Caco-2 (cell line): ENCODE results near the gene MGAT1. TPM values are rescaled to one million over a fixed set of nuclear protein-coding genes. Genes with fewer than 3 reads are reported as not detected.

ENCODE experiments used
- BruUV-seq: library from RNA; stranded (reverse); fragments of 400-500 nt; replicated peaks from 2 replicates; lab custom pipeline; 2021; lab: Mats Ljungman, UMichigan
- CTCF ChIA-PET: fragments of 300-600 bp; sonication (Branson Sonifier 250); formaldehyde crosslinking; loops from one replicate; lab custom pipeline; 2022; ENCODE audit warnings: antibody characterized with exemption; lab: Charles Lee
- POLR2A ChIA-PET: fragments of 300-600 bp; sonication (Branson Sonifier 250); formaldehyde crosslinking; loops from one replicate; lab custom pipeline; 2022; ENCODE audit warnings: antibody characterized with exemption; lab: Charles Lee
- DNase-seq, 2 experiments: peaks; one replicate each; pipeline versions ENCODE4 v3.0.0 to v3.0.0-alpha.2; 2020 to 2022
- H3K27me3 ChIP-seq: replicated peaks from 2 replicates; pipeline ENCODE4 v1.6.0; 2011; ENCODE audit warnings: low read length; ENCODE audit not compliant: control insufficient read depth, insufficient read depth
- H3K36me3 ChIP-seq: 2 replicates; pipeline ENCODE4 v1.5.1; 2011; ENCODE audit warnings: low read length; ENCODE audit not compliant: control insufficient read depth, insufficient read depth
- H3K4me1 ChIP-seq: fragments of 250-450 bp; sonication (Bioruptor Pico); 2 replicates; pipeline ENCODE4 v1.5.1; 2020; ENCODE audit warnings: mild to moderate bottlenecking
- H3K4me3 ChIP-seq: 2 replicates; pipeline ENCODE4 v1.5.1; 2011; ENCODE audit warnings: low read depth, mild to moderate bottlenecking, control low read depth, low read length
- H3K9me3 ChIP-seq: fragments of 250-450 bp; sonication (Bioruptor Pico); 2 replicates; pipeline ENCODE4 v1.5.1; 2020; ENCODE audit warnings: mild to moderate bottlenecking, moderate library complexity
- H3K27ac Mint-ChIP-seq: one replicate; pipeline ENCODE4 v1.8.0; 2022; ENCODE audit warnings: mixed read lengths; ENCODE audit not compliant: unreplicated experiment
- H3K27me3 Mint-ChIP-seq: one replicate; pipeline ENCODE4 v1.8.0; 2022; ENCODE audit warnings: mixed read lengths; ENCODE audit not compliant: insufficient read depth, unreplicated experiment
- H3K36me3 Mint-ChIP-seq: one replicate; pipeline ENCODE4 v1.8.0; 2022; ENCODE audit warnings: mild to moderate bottlenecking, mixed read lengths; ENCODE audit not compliant: insufficient read depth, unreplicated experiment
- H3K4me1 Mint-ChIP-seq: one replicate; pipeline ENCODE4 v1.8.0; 2022; ENCODE audit warnings: low read depth, mixed read lengths; ENCODE audit not compliant: unreplicated experiment
- H3K4me3 Mint-ChIP-seq: one replicate; pipeline ENCODE4 v1.8.0; 2022; ENCODE audit warnings: mild to moderate bottlenecking, moderate library complexity, mixed read lengths; ENCODE audit not compliant: unreplicated experiment
- H3K9me3 Mint-ChIP-seq: one replicate; pipeline ENCODE4 v1.8.0; 2022; ENCODE audit warnings: mixed read lengths; ENCODE audit not compliant: unreplicated experiment
- CTCF ChIP-seq, 2 experiments: fragments of 200-600 bp in 1 of 2; IDR thresholded peaks; 1 replicate in 1 of 2; 2 replicates in 1 of 2; pipeline versions ENCODE4 v1.5.1 to v1.8.0; 2011 to 2022; ENCODE audit warnings: antibody characterized with exemption in 1 of 2, control low read depth in 1 of 2, inconsistent platforms in 1 of 2, low read depth in 1 of 2, low read length in 1 of 2, mild to moderate bottlenecking in 1 of 2, moderate library complexity in 1 of 2; ENCODE audit not compliant: insufficient read depth in 1 of 2, severe bottlenecking in 1 of 2, unreplicated experiment in 1 of 2
- intact Hi-C: fragments of 100-400 bp; cut with micrococcal nuclease; formaldehyde crosslinking; loops from one replicate; pipeline ENCODE4 v1.10.0; 2022; ENCODE audit not compliant: unreplicated experiment
- total RNA-seq: library from RNA; stranded (reverse); gene quantifications from 2 replicates; pipeline ENCODE4 v1.2.3, GENCODE V29; 2022

Gene MGAT1
- total RNA-seq, 1 experiment from 2014 or later: 80.1 TPM

DNA sequence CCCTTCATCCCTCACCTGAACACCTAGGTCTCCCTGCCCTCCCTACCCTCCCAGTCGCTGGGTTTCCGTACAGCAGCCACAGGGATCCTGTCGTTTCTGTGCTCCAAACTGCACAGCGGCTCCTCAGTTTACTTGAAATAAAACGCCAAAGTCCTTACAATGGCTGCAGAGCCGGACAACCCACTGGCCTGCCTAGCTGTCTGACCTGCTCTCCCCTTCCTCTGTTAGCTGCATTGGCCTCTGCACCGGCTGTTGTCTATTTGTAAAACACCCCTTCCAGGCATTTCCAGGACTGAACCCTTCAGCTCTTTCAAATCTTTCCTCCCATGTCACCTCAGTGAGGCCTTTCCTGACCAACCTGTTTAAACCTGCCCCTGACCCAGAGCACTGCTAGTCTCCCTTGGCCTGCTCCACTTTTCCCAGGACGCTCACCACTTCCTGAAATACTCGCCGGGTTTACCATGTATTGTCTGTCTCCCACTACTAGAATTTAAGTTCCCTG is 9.1 kb upstream of the MGAT1 start:
- peaks cover 3% of the 10 kb centered on the region; the same call in 1 of the 2 replicates for H3K36me3 ChIP-seq
- Mint-ChIP-seq H3K9me3 (no peaks in the 10 kb centered on the region), H3K4me1 (peaks cover 65% of the 10 kb centered on the region), H3K36me3 (peaks cover 21% of the 10 kb centered on the region), H3K27ac (peak overlapping the region; percentile 66), H3K27me3 (no peaks in the 10 kb centered on the region), H3K4me3 (peak overlapping the region; percentile 84)
- CTCF ChIA-PET: interaction anchor here (0.6 to 1.0 kb wide), 2 partner anchors 17 to 49 kb away, joined by 3 to 6 read pairs; no protein-coding TSS in a partner anchor
- POLR2A ChIA-PET: interaction anchor here (0.6 to 1.0 kb wide), 3 partner anchors 20 to 1056 kb away, joined by 3 to 5 read pairs (median 4); no protein-coding TSS in a partner anchor
- no peak for TF ChIP-seq CTCF (IDR thresholded peaks at IDR 0.05; ENCODE audit: insufficient read depth in 1 of 2, low read depth in 1 of 2, low read length in 1 of 2, severe bottlenecking in 1 of 2, unreplicated experiment in 1 of 2)
- BruUV-seq: no TSS peak
- intact Hi-C loops: loop anchor here (2.0 to 10.0 kb wide), 2 partner anchors 19 to 373 kb away; no protein-coding TSS in a partner anchor
- no peaks in the 10 kb centered on the region for H3K27me3 ChIP-seq
- peaks cover 46% of the 10 kb centered on the region for H3K4me1 ChIP-seq
- H3K9me3 ChIP-seq: no peaks in the 10 kb centered on the region
- peak; percentile 36 to 58 for DNase-seq
- H3K4me3 ChIP-seq: peak overlapping the region; percentile 64

DNA sequence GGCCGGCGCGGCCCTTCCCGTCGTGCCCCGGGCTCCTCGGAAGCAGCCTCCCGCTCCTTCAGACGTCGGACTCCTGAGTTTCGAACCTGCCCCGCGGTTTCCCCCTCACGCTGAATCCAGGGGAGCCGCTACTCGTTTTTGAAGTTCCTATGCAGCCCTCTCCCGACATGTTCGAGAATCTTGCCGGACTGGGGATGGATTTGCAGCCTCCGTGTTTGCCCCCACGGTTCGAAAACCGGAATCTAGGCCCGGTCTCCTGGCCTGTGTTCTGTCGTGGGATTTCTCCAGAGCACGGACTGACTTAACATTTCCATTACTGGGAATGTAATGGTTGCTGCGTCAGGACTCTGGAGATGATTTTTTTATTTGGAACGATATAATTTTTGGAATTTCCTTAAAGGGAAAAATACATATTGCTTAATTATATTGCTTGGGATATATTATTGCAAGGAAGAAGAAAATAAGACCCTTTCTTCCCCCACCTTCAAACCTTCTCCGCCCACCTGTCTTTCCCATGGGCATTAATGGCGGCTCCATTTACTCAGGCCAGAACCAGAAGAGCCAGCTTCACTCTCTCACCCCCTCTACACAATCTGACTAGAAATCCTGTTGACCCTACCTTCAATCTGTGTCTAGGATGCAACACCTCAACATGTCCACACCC is 8.5 kb upstream of the MGAT1 start:
- Histone ChIP-seq H3K27me3 (no peaks in the 10 kb centered on the region), H3K4me3 (peak overlapping the region; percentile 64), H3K9me3 (no peaks in the 10 kb centered on the region), H3K36me3 (peaks cover 3% of the 10 kb centered on the region; the same call in 1 of the 2 replicates), H3K4me1 (peaks cover 42% of the 10 kb centered on the region)
- H3K4me3 Mint-ChIP-seq: peak overlapping the region; percentile 84
- no peaks in the 10 kb centered on the region for H3K9me3 Mint-ChIP-seq
- DNase-seq: no peak
- H3K27ac Mint-ChIP-seq: peak overlapping the region; percentile 66
- peaks cover 21% of the 10 kb centered on the region for H3K36me3 Mint-ChIP-seq
- ChIA-PET CTCF (interaction anchor here (0.6 to 1.0 kb wide), 5 partner anchors 25 to 362 kb away, joined by 3 to 6 read pairs (median 5); no protein-coding TSS in a partner anchor), POLR2A (interaction anchor here (0.6 to 1.0 kb wide), 11 partner anchors 9 to 374 kb away, joined by 3 to 13 read pairs (median 8); no protein-coding TSS in a partner anchor)
- TF ChIP-seq CTCF (IDR thresholded peaks at IDR 0.05; ENCODE audit: insufficient read depth in 1 of 2, low read depth in 1 of 2, low read length in 1 of 2, severe bottlenecking in 1 of 2, unreplicated experiment in 1 of 2): no peak
- no peaks in the 10 kb centered on the region for H3K27me3 Mint-ChIP-seq
- H3K4me1 Mint-ChIP-seq: peaks cover 66% of the 10 kb centered on the region
- intact Hi-C loops: loop anchor here (1.0 to 10.0 kb wide), 5 partner anchors 9 to 374 kb away; partner anchors contain the start of genes MGAT1 and ZFP62
- no TSS peak for BruUV-seq
